ENCODE measurements around the gene ARRB2. TPM values are rescaled to one million over a fixed set of nuclear protein-coding genes. Genes with fewer than 3 reads are reported as not detected.
"Not testable (repeated sequence)": the region's sequence is repeated elsewhere in the genome, so short reads cannot be mapped to it uniquely, and the experiment has no call there.

The ARRB2 gene
- total RNA-seq, 1 donor from 2014 or later = 201 TPM

- intact Hi-C loops (cut with DNase I) = no loop called here
- Histone ChIP-seq H3K9me3 (no peaks in the 10 kb centered on the region), H3K4me1 (peaks cover 15% of the 10 kb centered on the region), H3K27me3 (ENCODE audit: low read depth) (no peaks in the 10 kb centered on the region), H3K27ac (no peak overlapping the region), H3K4me3 (no peak overlapping the region), H3K36me3 (peaks cover 83% of the 10 kb centered on the region)
- no peak for DNase-seq
- no peak for ATAC-seq
- no peak for TF ChIP-seq CTCF (IDR thresholded peaks at IDR 0.05)
Observed at GRCh38 chr17:4674685-4674998, 35.8 kb upstream of the ARRB2 start.

- DNase-seq (no peak), ATAC-seq (no peak)
- intact Hi-C loops (cut with DNase I) = no loop called here
- Histone ChIP-seq H3K36me3 (peaks cover 93% of the 10 kb centered on the region), H3K4me3 (no peak overlapping the region), H3K4me1 (peaks cover 15% of the 10 kb centered on the region), H3K27ac (no peak overlapping the region), H3K27me3 (ENCODE audit: low read depth) (no peaks in the 10 kb centered on the region), H3K9me3 (no peaks in the 10 kb centered on the region)
- TF ChIP-seq CTCF (IDR thresholded peaks at IDR 0.05) = no peak
Observed at GRCh38 chr17:4675791-4676190, 34.6 kb upstream of the ARRB2 start.

- ATAC-seq (no peak), DNase-seq (no peak)
- no peak overlapping the region for H3K4me3 ChIP-seq
- TF ChIP-seq CTCF (IDR thresholded peaks at IDR 0.05) = no peak
- H3K27ac ChIP-seq = peak overlapping the region; percentile 6
- intact Hi-C loops (cut with DNase I) = no loop called here
- peaks cover 15% of the 10 kb centered on the region for H3K4me1 ChIP-seq
- H3K27me3 ChIP-seq (ENCODE audit: low read depth) = no peaks in the 10 kb centered on the region
- no peaks in the 10 kb centered on the region for H3K9me3 ChIP-seq
- H3K36me3 ChIP-seq = peaks cover 93% of the 10 kb centered on the region
Observed at GRCh38 chr17:4676791-4677190, 33.6 kb upstream of the ARRB2 start.

- DNase-seq (no peak), ATAC-seq (peak; percentile 60 to 61)
- no peaks in the 10 kb centered on the region for H3K27me3 ChIP-seq (ENCODE audit: low read depth)
- no peaks in the 10 kb centered on the region for H3K9me3 ChIP-seq
- H3K4me3 ChIP-seq = no peak overlapping the region
- no peak for TF ChIP-seq CTCF (IDR thresholded peaks at IDR 0.05)
- no peak overlapping the region for H3K27ac ChIP-seq
- intact Hi-C loops (cut with DNase I) = no loop called here
- H3K4me1 ChIP-seq = peaks cover 15% of the 10 kb centered on the region
- peaks cover 88% of the 10 kb centered on the region for H3K36me3 ChIP-seq
Observed at GRCh38 chr17:4678448-4679026, 31.9 kb upstream of the ARRB2 start.

GRCh38 chr17:4679658-4680057 is 30.8 kb upstream of the ARRB2 start:
- DNase-seq = no peak
- no peak overlapping the region for H3K4me3 ChIP-seq
- no peak for ATAC-seq
- intact Hi-C loops (cut with DNase I) = no loop called here
- H3K27me3 ChIP-seq (ENCODE audit: low read depth) = no peaks in the 10 kb centered on the region
- H3K27ac ChIP-seq = no peak overlapping the region
- H3K36me3 ChIP-seq = peaks cover 77% of the 10 kb centered on the region
- H3K9me3 ChIP-seq = no peaks in the 10 kb centered on the region
- no peak for TF ChIP-seq CTCF (IDR thresholded peaks at IDR 0.05)
- H3K4me1 ChIP-seq = peaks cover 15% of the 10 kb centered on the region

GRCh38 chr17:4683739-4684138 is 26.7 kb upstream of the ARRB2 start:
- H3K36me3 ChIP-seq = peaks cover 49% of the 10 kb centered on the region
- H3K4me3 ChIP-seq; H3K27ac ChIP-seq; DNase-seq; intact Hi-C loops (cut with DNase I); ATAC-seq; H3K9me3 ChIP-seq; H3K4me1 ChIP-seq; H3K27me3 ChIP-seq (ENCODE audit: low read depth): not testable (repeated sequence)

- DNase-seq; ATAC-seq; H3K4me3 ChIP-seq; H3K4me1 ChIP-seq; intact Hi-C loops (cut with DNase I); H3K9me3 ChIP-seq; H3K27me3 ChIP-seq (ENCODE audit: low read depth); H3K27ac ChIP-seq: not testable (repeated sequence)
- peaks cover 28% of the 10 kb centered on the region for H3K36me3 ChIP-seq
Observed at GRCh38 chr17:4689872-4690271, 20.6 kb upstream of the ARRB2 start.
